ENCODE data around the gene DHRS2. TPM values are rescaled to one million over a fixed set of nuclear protein-coding genes. Genes with fewer than 3 reads are reported as not detected.

The DHRS2 gene
- polyA plus RNA-seq, 2 donors, result 0.14 TPM

- H3K9me3 ChIP-seq (ENCODE audit: control insufficient read depth in 2 of 2, insufficient read depth in 1 of 2, low read depth in 1 of 2, low read length in 1 of 2), result peaks cover 0 to 1% of the 10 kb centered on the region in 2 donors
- no peak overlapping the region for H3K27ac ChIP-seq (ENCODE audit: low read depth in 2 of 2, low read length in 1 of 2)
- no peaks in the 10 kb centered on the region for H3K27me3 ChIP-seq (ENCODE audit: control insufficient read depth in 1 of 2, insufficient read depth in 2 of 2, low read length in 2 of 2)
- H3K36me3 ChIP-seq (ENCODE audit: control insufficient read depth in 2 of 2, insufficient read depth in 2 of 2, low read length in 1 of 2), result no peaks in the 10 kb centered on the region
- no peak overlapping the region for H3K4me3 ChIP-seq (ENCODE audit: low read depth in 1 of 2, low read length in 2 of 2)
- H3K4me1 ChIP-seq (ENCODE audit: control insufficient read depth in 2 of 2, insufficient read depth in 2 of 2, low read length in 1 of 2), result no peaks in the 10 kb centered on the region
- WGBS, 2 donors, result 67 to 81% methylated on average over 10 to 11 of the region's 11 CpGs
These were observed 24.4 kb downstream of the DHRS2 start for GRCh38 chr14:23660290-23661226.

GRCh38 chr14:23661542-23661941, 25.4 kb downstream of the DHRS2 start:
- Histone ChIP-seq H3K4me3 (ENCODE audit: low read depth in 1 of 2, low read length in 2 of 2) (no peak overlapping the region), H3K9me3 (ENCODE audit: control insufficient read depth in 2 of 2, insufficient read depth in 1 of 2, low read depth in 1 of 2, low read length in 1 of 2) (peaks cover 0 to 1% of the 10 kb centered on the region in 2 donors), H3K4me1 (ENCODE audit: control insufficient read depth in 2 of 2, insufficient read depth in 2 of 2, low read length in 1 of 2) (no peaks in the 10 kb centered on the region), H3K36me3 (ENCODE audit: control insufficient read depth in 2 of 2, insufficient read depth in 2 of 2, low read length in 1 of 2) (no peaks in the 10 kb centered on the region), H3K27ac (ENCODE audit: low read depth in 2 of 2, low read length in 1 of 2) (no peak overlapping the region), H3K27me3 (ENCODE audit: control insufficient read depth in 1 of 2, insufficient read depth in 2 of 2, low read length in 2 of 2) (no peaks in the 10 kb centered on the region)
- WGBS, 2 donors, result 68 to 70% methylated on average over 5 of the region's 5 CpGs

GRCh38 chr14:23663127-23663526, 27.0 kb downstream of the DHRS2 start:
- Histone ChIP-seq H3K4me1 (ENCODE audit: control insufficient read depth in 2 of 2, insufficient read depth in 2 of 2, low read length in 1 of 2) (no peaks in the 10 kb centered on the region), H3K36me3 (ENCODE audit: control insufficient read depth in 2 of 2, insufficient read depth in 2 of 2, low read length in 1 of 2) (no peaks in the 10 kb centered on the region), H3K27ac (ENCODE audit: low read depth in 2 of 2, low read length in 1 of 2) (no peak overlapping the region), H3K9me3 (ENCODE audit: control insufficient read depth in 2 of 2, insufficient read depth in 1 of 2, low read depth in 1 of 2, low read length in 1 of 2) (peaks cover 0 to 1% of the 10 kb centered on the region in 2 donors), H3K27me3 (ENCODE audit: control insufficient read depth in 1 of 2, insufficient read depth in 2 of 2, low read length in 2 of 2) (no peaks in the 10 kb centered on the region), H3K4me3 (ENCODE audit: low read depth in 1 of 2, low read length in 2 of 2) (no peak overlapping the region)
- 93 to 96% methylated on average over 2 of the region's 2 CpGs for WGBS, 2 donors

DNA sequence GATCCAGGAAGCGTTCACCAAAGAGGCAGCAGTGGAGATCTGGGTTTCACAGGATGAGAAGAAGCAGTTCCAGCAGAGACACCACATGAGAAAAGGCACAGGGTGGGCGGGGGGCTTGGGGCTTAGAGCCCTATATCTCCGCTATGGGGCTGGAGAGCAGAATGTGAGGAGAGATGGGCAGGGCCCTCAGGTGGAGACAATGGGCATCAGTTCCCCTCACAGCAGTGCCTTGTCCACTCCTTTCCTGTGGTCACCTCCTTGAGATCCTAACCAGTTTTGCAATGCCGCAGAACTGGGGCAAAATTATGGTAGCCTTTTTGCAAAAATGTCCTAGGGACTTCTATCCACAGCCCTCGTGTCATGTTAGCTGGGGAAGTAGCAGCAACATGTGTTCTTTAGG, 27.5 kb downstream of the DHRS2 start:
- H3K36me3 ChIP-seq (ENCODE audit: control insufficient read depth in 2 of 2, insufficient read depth in 2 of 2, low read length in 1 of 2), result no peaks in the 10 kb centered on the region
- H3K9me3 ChIP-seq (ENCODE audit: control insufficient read depth in 2 of 2, insufficient read depth in 1 of 2, low read depth in 1 of 2, low read length in 1 of 2), result no peaks in the 10 kb centered on the region
- no peak overlapping the region for H3K27ac ChIP-seq (ENCODE audit: low read depth in 2 of 2, low read length in 1 of 2)
- H3K4me3 ChIP-seq (ENCODE audit: low read depth in 1 of 2, low read length in 2 of 2), result no peak overlapping the region
- H3K27me3 ChIP-seq (ENCODE audit: control insufficient read depth in 1 of 2, insufficient read depth in 2 of 2, low read length in 2 of 2), result no peaks in the 10 kb centered on the region
- H3K4me1 ChIP-seq (ENCODE audit: control insufficient read depth in 2 of 2, insufficient read depth in 2 of 2, low read length in 1 of 2), result no peaks in the 10 kb centered on the region
- 69 to 79% methylated on average over 5 of the region's 5 CpGs for WGBS, 2 donors

- Histone ChIP-seq H3K4me1 (ENCODE audit: control insufficient read depth in 2 of 2, insufficient read depth in 2 of 2, low read length in 1 of 2) (no peaks in the 10 kb centered on the region), H3K36me3 (ENCODE audit: control insufficient read depth in 2 of 2, insufficient read depth in 2 of 2, low read length in 1 of 2) (no peaks in the 10 kb centered on the region), H3K27ac (ENCODE audit: low read depth in 2 of 2, low read length in 1 of 2) (no peak overlapping the region), H3K27me3 (ENCODE audit: control insufficient read depth in 1 of 2, insufficient read depth in 2 of 2, low read length in 2 of 2) (no peaks in the 10 kb centered on the region), H3K9me3 (ENCODE audit: control insufficient read depth in 2 of 2, insufficient read depth in 1 of 2, low read depth in 1 of 2, low read length in 1 of 2) (no peaks in the 10 kb centered on the region), H3K4me3 (ENCODE audit: low read depth in 1 of 2, low read length in 2 of 2) (no peak overlapping the region)
- 79 to 95% methylated on average over 5 of the region's 5 CpGs for WGBS, 2 donors
These were observed 28.2 kb downstream of the DHRS2 start for GRCh38 chr14:23664207-23664885.

DNA sequence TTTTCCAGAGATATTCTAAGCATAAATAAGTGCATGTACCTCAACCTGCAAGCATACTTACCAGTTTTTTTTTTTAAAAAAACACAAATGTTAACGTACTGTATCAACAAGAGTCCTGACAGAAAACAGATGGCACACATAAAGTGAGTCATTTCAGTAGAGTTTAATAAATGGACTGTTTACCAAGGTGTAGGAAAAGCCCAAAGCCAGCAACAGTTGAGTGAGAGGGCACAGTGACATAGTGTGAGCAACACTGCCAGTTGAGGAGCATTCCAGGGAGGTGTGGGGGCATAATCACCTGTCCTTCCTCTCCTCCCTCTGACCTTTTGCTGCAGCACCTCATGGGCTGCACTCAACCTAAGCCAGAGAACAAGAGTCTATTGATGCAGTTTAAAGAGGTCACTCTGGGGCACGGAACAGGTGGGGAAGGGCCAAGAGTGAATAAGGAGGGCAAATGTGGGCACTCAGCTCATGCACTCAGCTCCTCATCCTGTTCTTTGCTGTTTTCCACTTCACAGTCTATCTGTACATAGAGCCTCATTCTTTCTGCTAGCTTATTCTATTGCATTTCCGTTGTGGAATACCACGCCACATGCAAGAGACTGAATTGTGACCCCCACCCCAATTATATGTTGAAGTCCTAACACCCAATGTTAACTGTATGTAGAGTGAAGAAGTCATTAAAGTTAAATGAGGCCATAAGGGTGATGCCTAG, 29.3 kb downstream of the DHRS2 start:
- no peaks in the 10 kb centered on the region for H3K9me3 ChIP-seq (ENCODE audit: control insufficient read depth in 2 of 2, insufficient read depth in 1 of 2, low read depth in 1 of 2, low read length in 1 of 2)
- WGBS, 2 donors, result 42 to 43% methylated on average over 4 of the region's 4 CpGs
- no peaks in the 10 kb centered on the region for H3K27me3 ChIP-seq (ENCODE audit: control insufficient read depth in 1 of 2, insufficient read depth in 2 of 2, low read length in 2 of 2)
- H3K27ac ChIP-seq (ENCODE audit: low read depth in 2 of 2, low read length in 1 of 2), result no peak overlapping the region
- peaks cover 0 to 3% of the 10 kb centered on the region in 2 donors for H3K4me1 ChIP-seq (ENCODE audit: control insufficient read depth in 2 of 2, insufficient read depth in 2 of 2, low read length in 1 of 2)
- H3K4me3 ChIP-seq (ENCODE audit: low read depth in 1 of 2, low read length in 2 of 2), result no peak overlapping the region
- no peaks in the 10 kb centered on the region for H3K36me3 ChIP-seq (ENCODE audit: control insufficient read depth in 2 of 2, insufficient read depth in 2 of 2, low read length in 1 of 2)

GRCh38 chr14:23667134-23667533, 31.0 kb downstream of the DHRS2 start:
- peaks cover 0 to 3% of the 10 kb centered on the region in 2 donors for H3K4me1 ChIP-seq (ENCODE audit: control insufficient read depth in 2 of 2, insufficient read depth in 2 of 2, low read length in 1 of 2)
- no peak overlapping the region for H3K27ac ChIP-seq (ENCODE audit: low read depth in 2 of 2, low read length in 1 of 2)
- WGBS, 2 donors, result 83 to 84% methylated on average over 3 of the region's 3 CpGs
- peaks cover 0 to 2% of the 10 kb centered on the region in 2 donors for H3K27me3 ChIP-seq (ENCODE audit: control insufficient read depth in 1 of 2, insufficient read depth in 2 of 2, low read length in 2 of 2)
- H3K4me3 ChIP-seq (ENCODE audit: low read depth in 1 of 2, low read length in 2 of 2), result no peak overlapping the region
- H3K9me3 ChIP-seq (ENCODE audit: control insufficient read depth in 2 of 2, insufficient read depth in 1 of 2, low read depth in 1 of 2, low read length in 1 of 2), result no peaks in the 10 kb centered on the region
- no peaks in the 10 kb centered on the region for H3K36me3 ChIP-seq (ENCODE audit: control insufficient read depth in 2 of 2, insufficient read depth in 2 of 2, low read length in 1 of 2)

GRCh38 chr14:23669441-23669840, 33.3 kb downstream of the DHRS2 start:
- Histone ChIP-seq H3K4me3 (ENCODE audit: low read depth in 1 of 2, low read length in 2 of 2) (no peak overlapping the region), H3K9me3 (ENCODE audit: control insufficient read depth in 2 of 2, insufficient read depth in 1 of 2, low read depth in 1 of 2, low read length in 1 of 2) (no peaks in the 10 kb centered on the region), H3K27me3 (ENCODE audit: control insufficient read depth in 1 of 2, insufficient read depth in 2 of 2, low read length in 2 of 2) (peaks cover 0 to 2% of the 10 kb centered on the region in 2 donors), H3K27ac (ENCODE audit: low read depth in 2 of 2, low read length in 1 of 2) (no peak overlapping the region), H3K4me1 (ENCODE audit: control insufficient read depth in 2 of 2, insufficient read depth in 2 of 2, low read length in 1 of 2) (peaks cover 0 to 3% of the 10 kb centered on the region in 2 donors), H3K36me3 (ENCODE audit: control insufficient read depth in 2 of 2, insufficient read depth in 2 of 2, low read length in 1 of 2) (no peaks in the 10 kb centered on the region)
- WGBS, 2 donors, result 55 to 76% methylated on average over 5 of the region's 5 CpGs

DNA sequence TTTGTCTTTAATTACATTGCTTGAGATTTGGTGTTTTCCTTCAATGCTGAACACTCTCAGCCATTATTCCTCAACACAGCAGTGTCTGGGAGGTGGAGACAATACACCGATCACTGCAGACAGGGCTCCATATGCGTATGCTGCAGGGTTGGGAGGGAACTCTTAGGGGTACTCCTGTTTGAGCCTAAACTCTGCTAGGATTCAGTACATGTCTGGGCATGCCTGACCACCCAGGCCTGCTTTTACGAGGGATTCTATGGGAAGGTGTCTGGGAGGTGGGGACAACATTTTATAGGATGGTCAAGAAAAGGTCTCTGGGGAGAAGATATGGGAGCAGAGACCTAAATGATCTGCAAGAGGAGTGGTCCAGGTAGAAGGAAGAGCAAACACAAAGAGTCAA, 34.3 kb downstream of the DHRS2 start:
- Histone ChIP-seq H3K27ac (ENCODE audit: low read depth in 2 of 2, low read length in 1 of 2) (no peak overlapping the region), H3K4me3 (ENCODE audit: low read depth in 1 of 2, low read length in 2 of 2) (no peak overlapping the region), H3K9me3 (ENCODE audit: control insufficient read depth in 2 of 2, insufficient read depth in 1 of 2, low read depth in 1 of 2, low read length in 1 of 2) (no peaks in the 10 kb centered on the region), H3K4me1 (ENCODE audit: control insufficient read depth in 2 of 2, insufficient read depth in 2 of 2, low read length in 1 of 2) (peaks cover 0 to 3% of the 10 kb centered on the region in 2 donors), H3K27me3 (ENCODE audit: control insufficient read depth in 1 of 2, insufficient read depth in 2 of 2, low read length in 2 of 2) (peaks cover 0 to 2% of the 10 kb centered on the region in 2 donors), H3K36me3 (ENCODE audit: control insufficient read depth in 2 of 2, insufficient read depth in 2 of 2, low read length in 1 of 2) (no peaks in the 10 kb centered on the region)
- WGBS, 2 donors, result 63 to 86% methylated on average over 3 of the region's 3 CpGs
